Globus pallidus (tissue), 1 donor: ENCODE data around the gene HSF4.
A peak's percentile ranks its signal among the peaks of the same experiment; 100 is the strongest.

Experiments used
- DNase-seq: peaks from one replicate; pipeline ENCODE4 v3.0.0-alpha.2; 2015; ENCODE audit warnings: low spot score

HSF4 gene

DNA sequence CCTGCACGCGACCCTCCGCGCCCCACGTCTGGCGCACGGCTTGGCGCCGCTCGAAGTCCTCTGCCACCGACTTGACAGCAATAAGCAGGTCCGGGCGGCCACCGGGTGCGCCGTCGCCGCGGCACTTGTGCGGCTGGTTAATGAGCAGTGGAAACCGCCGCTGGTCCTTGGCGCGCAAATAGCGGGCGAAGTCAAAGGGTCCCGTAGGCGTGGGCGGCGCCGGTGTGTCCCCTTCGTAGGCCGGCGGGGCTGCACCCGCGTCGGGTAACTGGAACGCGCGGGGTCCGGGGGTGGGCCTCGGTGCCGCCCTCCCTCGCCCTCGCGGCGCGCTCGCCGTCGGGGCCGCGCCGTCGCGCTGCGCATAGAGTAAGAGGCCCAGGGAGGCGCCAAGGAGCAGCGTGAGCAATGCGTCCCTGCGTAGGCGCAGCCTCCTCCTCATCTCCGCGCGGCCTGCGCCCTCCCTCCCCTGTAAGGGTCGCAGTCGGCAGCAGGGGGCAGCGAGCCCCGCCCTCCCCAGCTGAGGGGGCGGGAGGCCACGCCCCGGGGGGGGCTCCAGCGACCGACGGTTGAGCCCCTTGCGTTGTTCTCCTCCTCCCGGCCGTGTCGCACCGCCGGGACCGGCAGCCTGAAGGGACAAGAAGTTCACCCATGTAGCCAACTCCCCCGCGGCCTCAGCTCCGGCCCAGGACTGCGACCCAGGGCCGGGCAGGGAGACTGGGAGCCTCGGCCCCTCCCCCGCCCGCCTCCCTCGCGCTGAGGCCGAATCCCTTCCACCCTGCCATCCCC lies 14.3 kb upstream of the HSF4 start:
- DNase-seq: no peak

DNA sequence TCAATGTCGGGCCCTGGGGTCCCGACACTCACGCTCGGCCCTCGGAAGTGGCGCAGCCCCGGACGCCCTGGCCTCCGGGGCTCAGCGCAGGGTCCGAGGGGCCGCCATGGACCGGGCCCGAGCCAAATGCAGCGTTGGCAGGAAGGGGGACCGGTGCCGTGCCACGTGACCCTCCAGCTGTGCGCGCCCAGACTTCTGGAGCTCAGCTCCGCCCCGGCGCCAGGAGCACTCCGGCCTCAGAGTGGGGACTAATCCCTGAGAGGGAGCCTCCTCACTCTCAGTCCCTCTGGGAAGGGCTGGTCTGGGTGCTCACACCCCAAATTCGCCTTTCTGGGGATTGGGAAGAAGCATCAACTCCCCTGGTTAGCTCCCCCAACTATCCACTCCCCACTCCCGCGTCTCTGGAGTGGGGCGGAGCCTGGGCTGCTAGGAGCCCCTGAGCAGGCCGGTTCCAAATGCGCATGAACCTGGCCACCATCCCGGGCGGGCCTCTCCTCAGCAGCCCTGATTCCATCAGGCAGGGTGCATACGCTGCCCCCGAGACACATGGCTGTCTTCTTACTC lies 13.6 kb upstream of the HSF4 start, which contains the start of gene B3GNT9:
Gene B3GNT9 (minus strand): TSS at position 166 of the 564 bp plus-strand sequence. CDS start 513 bp downstream, outside the sequence.
- DNase-seq: peak; percentile 66

DNA sequence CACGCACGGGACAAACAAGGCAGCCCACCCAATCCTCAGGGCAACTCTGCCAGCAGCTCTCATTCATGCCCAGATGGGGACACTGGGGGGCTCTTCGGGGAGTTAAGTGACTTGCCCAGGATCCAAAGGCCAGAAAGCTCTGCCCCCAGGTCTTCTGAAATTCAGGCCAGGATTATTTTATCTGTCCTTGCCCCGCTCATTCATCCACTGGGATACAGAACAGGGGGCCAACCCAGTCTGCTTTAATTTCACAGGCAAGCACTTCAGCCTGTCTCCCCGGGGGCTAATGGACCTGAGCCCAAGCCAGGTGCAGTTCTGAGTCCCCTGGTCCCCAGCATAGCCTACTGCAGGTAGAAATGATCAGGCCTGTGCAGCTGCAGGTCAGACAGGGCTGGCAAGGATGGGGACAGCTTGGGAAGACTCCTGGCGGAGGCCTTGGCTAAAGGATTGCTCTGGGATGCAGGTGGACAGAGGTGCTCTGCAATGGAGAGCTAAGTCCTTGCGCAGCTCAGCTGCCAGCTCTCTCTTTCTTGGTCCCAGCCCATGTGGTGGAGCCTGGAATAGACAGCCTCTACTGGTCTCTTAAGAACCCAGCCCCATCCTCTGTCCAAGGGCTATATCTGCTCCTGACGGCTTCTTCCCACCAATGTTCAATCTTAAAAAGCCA lies 13.0 kb upstream of the HSF4 start:
- DNase-seq: no peak

DNA sequence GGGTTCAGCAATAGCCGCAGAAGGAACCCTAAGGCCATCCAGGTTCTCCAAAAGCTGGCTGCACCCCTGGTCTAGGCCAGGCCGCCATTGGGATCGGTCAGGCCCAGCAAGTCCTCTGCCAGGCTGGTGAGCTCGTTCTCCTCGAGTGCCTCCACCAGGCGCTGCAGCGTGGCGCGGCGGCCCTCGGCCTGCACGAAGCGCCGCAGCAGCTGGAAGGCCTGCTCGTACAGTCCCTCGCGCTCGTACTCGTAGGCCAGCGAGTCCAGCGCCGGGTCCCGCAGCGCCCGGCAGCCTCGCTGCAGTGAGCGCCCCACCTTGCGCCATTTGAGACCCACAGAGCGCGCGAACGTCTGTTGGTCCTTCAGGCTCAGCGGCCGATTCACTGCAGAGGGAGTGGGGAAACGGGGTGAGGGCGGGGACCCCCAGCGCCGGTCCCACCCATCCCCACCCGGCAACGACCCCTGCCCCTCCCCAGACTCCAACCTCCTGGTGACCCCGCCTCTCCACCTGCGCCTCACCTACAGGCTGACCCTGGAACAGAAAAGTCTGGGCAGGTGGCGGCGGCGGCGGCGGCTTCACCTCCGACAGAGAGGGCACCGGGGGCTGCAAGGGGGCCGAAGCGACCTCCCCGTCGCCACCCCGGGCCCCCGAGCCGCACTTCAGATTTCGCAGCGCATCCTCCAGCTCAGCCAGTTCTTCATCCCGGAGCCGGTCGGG lies 9.8 kb upstream of the HSF4 start:
- DNase-seq: no peak

DNA sequence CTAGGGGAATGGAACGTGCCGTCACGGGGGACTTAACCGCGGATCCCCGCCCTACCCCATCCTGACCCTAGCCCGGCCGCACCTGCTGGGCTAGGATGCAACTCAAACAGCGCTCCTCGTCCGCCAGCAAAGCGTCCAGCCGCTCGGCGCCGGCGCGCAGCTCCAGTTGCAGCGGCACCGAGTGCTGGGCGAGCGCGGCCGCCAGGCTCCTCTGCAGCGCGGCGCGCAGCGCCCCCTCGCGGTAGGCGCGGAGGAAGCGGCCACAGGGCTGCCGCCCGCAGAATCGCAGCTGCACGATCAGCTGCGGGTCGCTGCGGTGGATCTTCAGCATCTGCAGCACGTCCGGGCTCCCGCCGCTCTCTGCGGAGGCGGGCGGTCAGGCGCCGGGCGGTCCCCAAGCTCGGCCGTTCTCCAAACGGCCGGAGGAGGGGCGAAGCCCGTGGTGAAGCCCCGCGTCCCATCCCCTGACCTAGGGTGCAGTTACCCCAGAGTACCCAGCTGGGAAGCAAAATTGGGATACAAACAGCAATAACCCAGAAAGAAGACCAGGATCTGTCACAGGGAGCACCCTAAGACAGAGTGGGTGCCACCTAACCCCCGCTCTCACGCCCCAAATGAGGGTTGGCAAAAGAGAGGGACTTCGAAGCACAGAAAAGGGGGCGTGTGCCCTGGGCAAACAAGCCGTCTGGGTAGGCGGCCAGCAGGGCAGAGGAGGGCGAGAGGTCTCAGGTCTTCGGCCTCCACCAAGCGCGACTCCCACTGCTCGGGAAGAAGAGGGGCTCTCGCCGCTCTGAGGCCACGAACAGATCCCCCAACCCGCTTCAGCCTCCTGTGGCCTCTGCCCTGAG lies 9.0 kb upstream of the HSF4 start:
- peak; percentile 72 for DNase-seq

DNA sequence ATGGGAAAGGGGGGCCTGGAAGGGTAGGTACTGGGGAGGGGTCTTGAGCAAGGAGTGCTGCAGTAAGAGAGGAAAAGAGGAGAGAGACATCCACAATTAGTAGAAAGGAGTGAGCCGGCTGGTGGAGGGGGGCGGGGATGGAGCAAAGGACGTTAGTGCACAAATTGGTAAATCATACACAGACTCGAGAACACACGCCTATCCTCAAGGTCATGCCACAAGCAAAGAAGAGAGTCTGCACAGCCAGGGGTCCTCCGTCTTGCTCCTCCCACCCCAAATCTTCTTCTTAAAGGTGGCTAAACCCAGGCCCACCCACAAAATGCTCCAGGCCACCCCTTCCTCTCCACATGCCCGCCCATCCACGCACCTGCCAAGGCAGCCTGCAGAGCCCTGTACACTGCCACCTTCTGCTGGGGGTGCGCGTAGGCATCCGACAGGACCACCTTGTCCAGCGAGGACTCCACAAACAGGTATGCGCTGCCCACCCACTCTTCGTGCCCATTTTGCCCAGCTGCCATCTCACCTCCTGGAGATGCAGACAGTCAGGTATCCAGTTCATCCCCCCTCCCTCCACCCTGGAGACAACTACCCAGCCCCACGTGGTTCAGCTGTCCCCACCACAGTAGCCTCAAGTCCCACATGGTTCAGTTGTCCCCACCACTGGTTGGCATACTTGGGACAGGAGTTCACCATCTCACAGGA lies 8.3 kb upstream of the HSF4 start:
- DNase-seq: no peak

DNA sequence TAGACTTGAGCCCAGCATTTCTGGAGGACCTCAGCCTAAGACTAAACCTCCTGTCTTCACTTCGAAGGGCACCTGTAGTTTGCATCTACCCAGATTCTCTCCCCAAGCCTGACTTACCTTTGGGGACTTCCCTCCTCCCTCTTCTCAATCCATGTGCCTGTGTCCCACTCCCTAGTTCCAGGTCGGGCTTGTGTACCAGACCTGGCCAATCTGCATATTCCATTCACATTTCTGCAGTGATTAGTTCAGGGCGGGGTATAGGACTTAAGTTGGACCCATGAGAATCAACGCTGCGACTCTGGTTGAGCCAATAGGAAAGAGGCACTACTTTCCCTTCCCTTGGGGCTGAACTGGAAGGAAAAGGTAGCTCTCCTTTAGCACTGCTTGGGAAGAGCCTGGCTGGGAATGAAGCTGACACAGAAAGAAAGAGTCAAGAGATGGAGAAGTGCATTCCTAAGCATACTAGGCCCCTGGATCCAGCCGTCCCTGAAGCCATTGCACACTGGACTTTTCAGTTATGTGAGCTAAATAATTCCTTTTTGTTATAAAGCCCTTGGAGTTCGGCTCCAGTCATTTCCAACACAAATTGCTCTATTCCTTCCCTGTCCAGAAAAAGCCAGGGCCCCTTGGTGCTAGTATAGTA lies 7.3 kb upstream of the HSF4 start:
- no peak for DNase-seq

DNA sequence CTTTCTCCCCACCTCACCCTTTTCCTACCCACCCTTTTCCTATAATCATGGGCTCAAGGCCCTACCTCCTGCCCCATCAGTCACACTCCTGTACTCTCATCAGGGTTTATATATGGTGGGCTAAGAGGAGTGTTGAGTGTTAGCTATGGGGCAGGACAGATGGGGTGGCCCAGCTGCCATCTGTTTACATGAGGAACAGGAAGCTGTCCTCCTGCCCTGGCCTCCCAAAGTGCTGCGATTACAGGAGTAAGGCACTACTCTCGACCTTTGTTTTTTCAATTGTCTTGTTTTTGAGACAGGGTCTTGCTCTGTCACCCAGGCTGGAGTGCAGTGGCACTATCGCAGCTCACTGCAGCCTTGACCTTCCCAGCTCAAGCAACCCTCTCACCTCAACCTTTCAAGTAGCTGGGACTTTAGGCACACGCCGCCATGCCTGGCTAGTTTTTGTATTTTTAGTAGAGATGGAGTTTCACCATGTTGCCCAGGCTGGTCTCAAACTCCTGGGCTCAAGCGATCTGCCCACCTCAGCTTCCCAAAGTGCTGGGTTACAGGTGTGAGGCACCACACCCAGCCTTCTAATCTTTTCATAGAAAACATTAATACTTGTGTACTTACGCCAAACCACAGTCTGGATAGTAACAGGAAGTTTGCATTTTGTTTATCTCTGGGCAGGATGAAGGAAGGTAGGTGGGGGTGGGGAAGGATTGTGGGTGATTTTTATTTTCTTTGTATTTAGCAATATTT lies 6.5 kb upstream of the HSF4 start:
- DNase-seq: no peak

DNA sequence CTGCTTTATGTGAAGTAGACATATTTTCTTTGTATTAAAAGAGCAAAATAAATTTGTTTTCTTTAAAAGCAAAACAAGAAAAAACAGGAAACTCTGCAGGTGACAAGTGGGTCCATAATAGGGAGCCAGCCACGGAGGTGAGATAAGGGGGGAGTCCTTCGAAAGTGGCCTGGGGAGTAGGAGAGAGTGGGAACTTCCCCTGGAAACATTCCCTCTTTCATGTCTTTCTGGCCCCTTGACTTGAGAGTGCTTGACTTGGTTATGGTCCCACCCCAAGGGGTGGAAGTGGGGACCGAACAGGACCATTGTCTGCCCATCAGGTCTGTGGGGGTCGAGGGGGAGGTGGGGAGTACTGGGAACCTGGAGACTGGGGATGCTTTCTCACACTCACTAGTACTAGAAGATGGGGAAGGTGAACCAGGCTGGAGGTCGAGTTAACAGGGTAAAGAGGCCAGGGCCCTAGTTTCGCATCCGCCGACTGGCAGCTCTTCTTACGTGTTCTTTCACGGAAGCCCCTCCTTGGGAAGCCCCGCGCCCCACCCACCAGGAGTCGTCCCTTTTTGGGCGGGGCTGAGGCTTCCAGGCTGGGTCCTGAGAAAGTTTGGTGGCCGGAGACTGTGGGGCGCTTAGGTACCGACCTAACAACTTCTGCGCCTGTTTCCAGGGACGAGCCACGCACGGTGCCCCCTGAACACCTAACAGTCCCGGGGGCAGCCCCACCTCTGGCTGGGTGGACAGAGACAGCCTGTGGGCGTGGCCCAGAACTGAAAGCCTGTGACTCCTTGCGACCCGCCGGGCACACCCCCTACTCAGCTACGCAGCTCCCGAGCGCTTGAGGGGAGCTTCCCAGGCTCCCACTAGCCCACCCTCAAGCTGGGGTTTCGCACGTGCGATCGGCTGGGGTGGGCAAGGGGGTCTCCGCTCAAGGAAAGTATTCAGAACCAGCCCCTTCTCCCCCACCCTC lies 5.6 kb upstream of the HSF4 start:
- DNase-seq: no peak

DNA sequence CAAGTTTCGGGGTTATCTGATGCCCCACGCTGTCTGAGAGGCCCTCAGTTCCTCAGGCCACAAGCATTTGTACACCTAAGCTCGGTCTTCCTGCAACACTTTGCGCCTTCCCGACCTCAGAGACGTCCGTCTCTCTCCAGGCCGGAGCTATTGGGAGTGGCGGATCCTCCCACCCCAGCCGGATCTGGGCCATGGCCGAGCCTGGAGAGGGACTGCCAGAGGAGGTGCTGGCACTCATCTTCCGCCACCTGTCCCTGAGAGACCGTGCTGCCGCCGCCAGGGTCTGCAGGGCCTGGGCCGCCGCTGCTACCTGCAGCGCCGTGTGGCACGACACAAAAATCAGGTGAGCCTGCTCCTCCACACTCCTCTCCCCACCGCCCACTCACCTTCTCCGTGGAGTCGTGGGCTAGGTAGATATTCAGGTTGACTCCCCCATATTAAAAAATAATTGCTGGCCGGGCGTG lies 2.9 kb upstream of the HSF4 start:
- DNase-seq: no peak

DNA sequence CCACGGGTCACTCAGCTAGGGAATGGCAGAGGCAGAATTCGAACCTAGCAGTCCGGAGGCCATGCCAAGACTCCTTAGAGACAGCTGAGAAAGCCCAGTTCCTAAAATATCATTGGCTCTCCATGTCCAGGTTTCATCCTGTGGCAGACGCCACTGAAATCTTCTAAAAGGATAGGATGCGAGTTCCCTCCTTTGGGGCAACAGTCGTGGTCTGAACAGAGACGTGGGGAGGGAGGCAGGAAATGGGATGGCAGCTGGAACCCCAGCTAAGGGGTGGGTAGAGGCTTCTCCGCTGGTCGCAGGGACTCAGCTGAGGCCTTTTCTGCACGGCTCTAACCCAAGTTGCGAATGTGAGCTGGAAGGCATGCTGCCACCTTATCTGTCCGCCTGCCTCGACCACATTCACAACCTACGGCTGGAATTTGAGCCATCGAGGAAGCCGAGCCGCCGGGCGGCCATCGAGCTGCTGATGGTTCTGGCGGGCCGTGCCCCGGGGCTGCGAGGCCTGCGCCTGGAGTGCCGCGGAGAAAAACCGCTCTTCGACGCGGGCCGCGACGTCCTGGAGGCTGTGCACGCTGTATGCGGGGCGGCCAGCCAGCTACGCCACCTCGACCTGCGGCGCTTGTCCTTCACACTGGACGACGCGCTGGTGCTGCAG lies 1.9 kb upstream of the HSF4 start:
- DNase-seq: no peak

DNA sequence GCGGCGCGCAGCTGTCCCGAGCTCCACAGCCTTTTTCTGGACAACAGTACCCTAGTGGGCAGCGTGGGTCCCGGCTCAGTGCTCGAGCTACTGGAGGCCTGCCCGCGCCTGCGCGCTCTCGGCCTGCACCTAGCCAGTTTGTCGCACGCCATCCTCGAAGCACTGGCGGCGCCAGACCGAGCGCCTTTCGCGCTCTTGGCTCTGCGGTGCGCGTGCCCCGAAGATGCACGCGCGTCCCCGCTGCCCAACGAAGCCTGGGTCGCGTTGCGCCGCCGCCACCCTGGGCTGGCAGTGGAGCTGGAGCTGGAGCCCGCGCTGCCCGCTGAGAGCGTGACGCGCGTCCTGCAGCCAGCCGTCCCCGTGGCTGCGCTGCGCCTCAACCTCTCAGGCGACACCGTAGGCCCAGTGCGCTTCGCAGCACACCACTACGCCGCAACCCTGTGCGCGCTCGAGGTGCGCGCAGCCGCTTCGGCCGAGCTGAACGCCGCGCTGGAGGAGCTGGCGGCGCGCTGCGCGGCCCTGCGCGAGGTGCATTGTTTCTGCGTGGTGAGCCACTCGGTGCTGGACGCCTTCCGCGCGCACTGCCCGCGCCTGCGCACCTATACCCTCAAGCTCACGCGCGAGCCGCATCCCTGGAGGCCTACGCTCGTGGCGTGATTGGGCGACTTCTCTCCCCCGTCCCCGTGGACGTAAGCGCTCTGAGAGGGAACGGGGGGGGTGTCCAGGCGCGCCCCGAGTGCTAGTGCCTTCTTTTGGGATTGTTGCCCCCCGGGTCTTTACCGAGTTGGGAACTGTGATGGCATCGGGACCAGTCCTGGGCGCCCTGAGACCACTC lies 1.2 kb upstream of the HSF4 start:
- DNase-seq: no peak

DNA sequence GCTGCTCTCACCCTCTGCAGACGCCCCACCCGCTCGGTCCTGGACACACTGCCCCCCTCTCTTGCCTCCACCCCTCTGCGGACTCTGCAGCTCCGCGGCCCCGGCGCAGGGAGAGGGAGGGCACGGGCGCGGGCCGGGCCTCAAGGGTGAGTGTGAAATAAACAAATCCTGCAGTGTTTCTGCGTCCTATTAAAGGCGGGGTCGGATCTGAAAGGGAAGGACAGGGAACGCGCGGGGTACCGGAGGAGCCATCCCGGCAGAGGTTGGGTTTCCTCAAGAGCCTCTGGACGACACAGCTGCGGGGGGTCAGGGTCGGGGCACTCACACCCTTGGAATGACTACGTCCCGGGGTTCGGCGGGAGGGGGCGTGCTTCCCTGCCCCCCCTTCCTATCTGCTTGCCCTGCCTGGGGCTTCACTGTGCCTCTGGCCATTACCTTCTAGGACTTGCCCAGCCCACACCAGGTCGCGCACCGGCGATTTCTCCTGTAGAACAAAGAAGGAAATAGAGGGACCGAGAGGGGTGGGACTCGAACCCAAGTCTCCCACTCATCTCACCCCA lies 466 bp upstream of the HSF4 start:
- no peak for DNase-seq

DNA sequence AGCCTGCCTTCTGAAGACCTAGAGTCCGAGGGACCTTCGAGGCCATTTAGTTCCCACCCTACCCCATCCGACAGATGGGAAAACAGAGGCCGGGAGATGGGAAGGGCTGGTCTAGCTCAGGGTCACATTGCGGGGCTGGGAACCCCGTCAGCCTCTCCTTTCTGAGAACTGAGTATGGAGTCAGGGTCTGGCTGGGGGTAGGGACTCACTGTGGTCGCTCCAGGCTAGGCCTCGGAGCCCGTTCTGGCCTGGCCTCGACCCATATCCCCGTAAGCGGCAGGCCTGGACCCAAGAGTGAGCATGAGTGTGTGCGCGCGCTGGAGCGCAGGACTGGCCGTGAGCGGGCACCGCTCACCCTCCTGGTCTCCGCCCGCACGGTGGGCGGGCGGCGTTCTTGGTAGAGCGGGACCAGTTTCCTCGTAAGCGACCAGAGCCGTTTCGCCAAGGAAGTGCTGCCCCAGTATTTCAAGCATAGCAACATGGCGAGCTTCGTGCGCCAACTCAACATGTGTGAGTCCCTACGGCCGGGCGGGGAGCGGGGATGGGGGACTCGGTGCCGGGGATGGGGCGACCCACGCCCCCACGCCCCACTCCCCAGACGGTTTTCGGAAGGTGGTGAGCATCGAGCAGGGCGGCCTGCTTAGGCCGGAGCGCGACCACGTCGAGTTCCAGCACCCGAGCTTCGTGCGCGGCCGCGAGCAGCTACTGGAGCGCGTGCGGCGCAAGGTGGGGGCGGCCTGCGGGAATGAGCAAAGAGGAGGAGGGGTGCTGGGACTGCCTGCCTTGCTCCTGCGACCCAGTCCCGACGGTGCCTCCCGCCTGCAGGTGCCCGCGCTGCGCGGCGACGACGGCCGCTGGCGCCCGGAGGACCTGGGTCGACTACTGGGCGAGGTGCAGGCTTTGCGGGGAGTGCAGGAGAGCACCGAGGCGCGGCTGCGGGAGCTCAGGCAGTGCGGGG lies 855 bp downstream of the HSF4 start:
- DNase-seq: no peak

DNA sequence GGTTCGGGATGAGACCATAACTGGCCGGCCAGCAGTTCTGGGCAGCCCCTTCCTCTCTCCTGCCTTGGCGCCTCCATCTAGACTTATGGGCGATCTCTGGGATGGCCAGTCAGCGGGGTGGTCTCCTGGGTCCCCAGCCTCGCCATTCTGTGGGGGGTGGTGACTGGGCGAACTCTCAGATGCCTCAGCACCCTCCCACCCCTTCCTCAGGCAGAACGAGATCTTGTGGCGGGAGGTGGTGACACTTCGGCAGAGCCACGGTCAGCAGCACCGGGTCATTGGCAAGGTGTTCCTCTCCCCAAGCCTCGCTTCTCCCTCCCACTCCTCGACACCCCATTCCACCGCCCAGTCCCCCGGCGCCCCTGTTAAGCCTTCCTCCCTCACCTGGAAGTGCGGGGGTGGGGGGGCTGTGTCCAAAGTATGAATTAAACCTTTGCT lies 1.6 kb downstream of the HSF4 start:
- DNase-seq: no peak
